Limb (tissue), 2 donors: ENCODE measurements around the gene PSG2.
"Not testable (repeated sequence)": the region's sequence is repeated elsewhere in the genome, so short reads cannot be mapped to it uniquely, and the experiment has no call there.

Source experiments
- DNase-seq, 2 donors: peaks; one replicate each; pipeline ENCODE4 v3.0.0-alpha.2; 2016; ENCODE audit errors: extremely low spot score in 2 of 2

PSG2 gene

GRCh38 chr19:43078311-43078710, 4.2 kb downstream of the PSG2 start:
- no peak for DNase-seq

GRCh38 chr19:43077881-43078280, 4.6 kb downstream of the PSG2 start:
- not testable (repeated sequence) for DNase-seq

GRCh38 chr19:43062418-43062817, 20.1 kb downstream of the PSG2 start:
- DNase-seq, result not testable (repeated sequence)

GRCh38 chr19:43061326-43061725, 21.2 kb downstream of the PSG2 start:
- not testable (repeated sequence) for DNase-seq

- DNase-seq, result not testable (repeated sequence)
These were observed 22.2 kb downstream of the PSG2 start for GRCh38 chr19:43060254-43060653.

GRCh38 chr19:43059482-43059881, 23.0 kb downstream of the PSG2 start:
- not testable (repeated sequence) for DNase-seq

GRCh38 chr19:43058440-43058839, 24.1 kb downstream of the PSG2 start:
- not testable (repeated sequence) for DNase-seq

- not testable (repeated sequence) for DNase-seq
These were observed 34.5 kb downstream of the PSG2 start for GRCh38 chr19:43047966-43048365.

GRCh38 chr19:43046578-43046977, 35.9 kb downstream of the PSG2 start:
- not testable (repeated sequence) for DNase-seq

GRCh38 chr19:43043492-43044180, 38.9 kb downstream of the PSG2 start:
- DNase-seq, result not testable (repeated sequence)

GRCh38 chr19:43031645-43032044, 50.9 kb downstream of the PSG2 start:
- DNase-seq, result not testable (repeated sequence)

- no peak for DNase-seq
These were observed 53.6 kb downstream of the PSG2 start for GRCh38 chr19:43028866-43029265.

- DNase-seq, result not testable (repeated sequence)
These were observed 54.5 kb downstream of the PSG2 start for GRCh38 chr19:43027985-43028384.

- DNase-seq, result not testable (repeated sequence)
These were observed 55.4 kb downstream of the PSG2 start for GRCh38 chr19:43027061-43027460.

- not testable (repeated sequence) for DNase-seq
These were observed 56.1 kb downstream of the PSG2 start, which contains the start of gene PSG11 for GRCh38 chr19:43026369-43026768. Gene PSG11 (minus strand): TSS chr19:43026469. CDS start chr19:43026372, 97 bp downstream.

- DNase-seq, result not testable (repeated sequence)
These were observed 60.4 kb downstream of the PSG2 start for GRCh38 chr19:43022098-43022497.

GRCh38 chr19:43021629-43022028, 60.9 kb downstream of the PSG2 start:
- DNase-seq, result not testable (repeated sequence)

- not testable (repeated sequence) for DNase-seq
These were observed 62.9 kb downstream of the PSG2 start for GRCh38 chr19:43019588-43019987.
